Common myeloid progenitor, CD34-positive (primary cell): ENCODE measurements around the gene MYL6.

Experiments
- CTCF ChIA-PET: fragments of 350-600 bp; sonication (Branson Sonifier 250); formaldehyde crosslinking; loops from one replicate; lab custom pipeline; 2021; ENCODE audit warnings: antibody characterized with exemption; lab: Charles Lee
- POLR2A ChIA-PET: fragments of 350-600 bp; sonication (Branson Sonifier 250); formaldehyde crosslinking; loops from one replicate; lab custom pipeline; 2021; ENCODE audit warnings: antibody characterized with exemption; lab: Charles Lee
- DNase-seq, 3 donors: peaks; one replicate each; pipeline versions ENCODE4 v3.0.0 to v3.0.0-alpha.2; 2013
- H3K27ac ChIP-seq, 2 experiments: 1 replicate in 1 of 2; 2 replicates in 1 of 2; pipeline ENCODE4 v1.7.0; 2013; ENCODE audit warnings: inconsistent platforms in 2 of 2, low read length in 2 of 2, mild to moderate bottlenecking in 2 of 2, low read depth in 1 of 2, moderate library complexity in 1 of 2; ENCODE audit not compliant: severe bottlenecking in 2 of 2, insufficient read depth in 1 of 2, poor library complexity in 1 of 2
- H3K27me3 ChIP-seq, 5 experiments: replicated peaks in 2 of 5; 1 replicate in 3 of 5; 2 replicates in 2 of 5; pipeline versions ENCODE4 v1.6.1 to v1.7.0; 2013; ENCODE audit warnings: low read length in 4 of 5, mild to moderate bottlenecking in 2 of 5, moderate library complexity in 2 of 5, inconsistent platforms in 1 of 5; ENCODE audit not compliant: insufficient read depth in 5 of 5, control insufficient read depth in 4 of 5
- H3K36me3 ChIP-seq, 4 experiments: 1 replicate in 2 of 4; 2 replicates in 2 of 4; pipeline versions ENCODE4 v1.6.1 to v1.7.0; 2013; ENCODE audit warnings: low read length in 3 of 4, control low read depth in 1 of 4, mild to moderate bottlenecking in 1 of 4; ENCODE audit not compliant: control insufficient read depth in 4 of 4, insufficient read depth in 4 of 4
- H3K4me1 ChIP-seq, 4 experiments: 1 replicate in 3 of 4; 2 replicates in 1 of 4; pipeline versions ENCODE4 v1.6.1 to v1.7.1; 2013; ENCODE audit warnings: low read length in 3 of 4, mild to moderate bottlenecking in 3 of 4, control low read depth in 1 of 4, inconsistent platforms in 1 of 4, moderate library complexity in 1 of 4; ENCODE audit not compliant: control insufficient read depth in 4 of 4, insufficient read depth in 4 of 4; ENCODE audit errors: control extremely low read depth in 1 of 4
- H3K4me3 ChIP-seq, 7 experiments: 1 replicate in 4 of 7; 2 replicates in 3 of 7; pipeline versions ENCODE4 v1.5.1 to v1.7.0; 2013; ENCODE audit warnings: mild to moderate bottlenecking in 7 of 7, low read length in 6 of 7, moderate library complexity in 6 of 7, inconsistent platforms in 2 of 7, low read depth in 2 of 7, control low read depth in 1 of 7; ENCODE audit not compliant: insufficient read depth in 4 of 7, control insufficient read depth in 1 of 7; ENCODE audit errors: extremely low read depth in 1 of 7
- H3K9me3 ChIP-seq, 5 experiments: 1 replicate in 4 of 5; 2 replicates in 1 of 5; pipeline versions ENCODE4 v1.6.1 to v1.7.1; 2013; ENCODE audit warnings: low read length in 4 of 5, mild to moderate bottlenecking in 2 of 5, inconsistent platforms in 1 of 5, low read depth in 1 of 5, moderate library complexity in 1 of 5; ENCODE audit not compliant: control insufficient read depth in 4 of 5, insufficient read depth in 2 of 5; ENCODE audit errors: control extremely low read depth in 1 of 5
- WGBS: methylation state at CpG from one replicate; pipeline ENCODE4 v1.1.5; 2013; ENCODE audit not compliant: insufficient coverage; 5-methylcytosine and 5-hydroxymethylcytosine counted together

The MYL6 gene

GRCh38 chr12:56151672-56152131 is 6.5 kb upstream of the MYL6 start:
- peak overlapping the region; percentile 85 to 93 for H3K27ac ChIP-seq
- POLR2A ChIA-PET: interaction anchor here (1.0 to 1.4 kb wide), 2 partner anchors 24 to 70 kb away, joined by 4 to 5 read pairs; partner anchors contain the start of genes ESYT1 and RNF41
- H3K4me3 ChIP-seq: peak overlapping the region; percentile 47 to 91 (median 83)
- DNase-seq: peak in 2 of 3 donors; percentile 65 to 71
- 11% methylated on average over 12 of the region's 12 CpGs for WGBS
- CTCF ChIA-PET: interaction anchor here (1.0 to 1.3 kb wide), 4 partner anchors 13 to 34 kb away, joined by 4 to 8 read pairs (median 5); partner anchors contain the start of genes ESYT1 and ZC3H10
- H3K4me1 ChIP-seq: peaks cover 2 to 36% (median 28%) of the 10 kb centered on the region in 4 experiments
- H3K36me3 ChIP-seq: peaks cover 0 to 13% (median 8%) of the 10 kb centered on the region in 4 experiments
- H3K9me3 ChIP-seq: no peaks in the 10 kb centered on the region
- H3K27me3 ChIP-seq: no peaks in the 10 kb centered on the region

- POLR2A ChIA-PET: interaction anchor here (1.0 to 1.4 kb wide), 2 partner anchors 24 to 70 kb away, joined by 4 to 5 read pairs; partner anchors contain the start of genes ESYT1 and RNF41
- Histone ChIP-seq H3K9me3 (no peaks in the 10 kb centered on the region), H3K4me3 (peak within 1 kb of the TSS; percentile 47 to 91 (median 83)), H3K27ac (peak within 1 kb of the TSS; percentile 85 to 93), H3K27me3 (no peaks in the 10 kb centered on the region), H3K36me3 (peaks cover 0 to 13% (median 8%) of the 10 kb centered on the region in 4 experiments), H3K4me1 (peaks cover 2 to 41% (median 33%) of the 10 kb centered on the region in 4 experiments)
- CTCF ChIA-PET: interaction anchor here (1.0 to 1.3 kb wide), 4 partner anchors 13 to 34 kb away, joined by 4 to 8 read pairs (median 5); partner anchors contain the start of genes ESYT1 and ZC3H10
- DNase-seq: peak; percentile 88 to 95 (median 95)
- WGBS: 0% methylated on average over 16 of the region's 37 CpGs
Observed at GRCh38 chr12:56152132-56152755, 5.9 kb upstream of the MYL6 start, which contains the start of gene MYL6B. Gene MYL6B (plus strand): TSS chr12:56152587. CDS start chr12:56153919, 1,332 bp downstream.

GRCh38 chr12:56152756-56153677 is 5.1 kb upstream of the MYL6 start:
- DNase-seq: no peak
- Histone ChIP-seq H3K27me3 (no peaks in the 10 kb centered on the region), H3K36me3 (peaks cover 0 to 13% (median 8%) of the 10 kb centered on the region in 4 experiments), H3K4me1 (peaks cover 2 to 46% (median 36%) of the 10 kb centered on the region in 4 experiments), H3K27ac (peak overlapping the region in 1 of 2 experiments; percentile 93), H3K4me3 (peak overlapping the region; percentile 47 to 91 (median 83)), H3K9me3 (no peaks in the 10 kb centered on the region)
- ChIA-PET POLR2A (no interaction called here), CTCF (interaction anchor here (2.3 to 3.1 kb wide), 2 partner anchors 14 to 26 kb away, joined by 8 to 15 read pairs; partner anchors contain the start of gene ESYT1)
- WGBS: 36% methylated on average over 3 of the region's 8 CpGs

GRCh38 chr12:56153678-56154065 is 4.5 kb upstream of the MYL6 start:
- DNase-seq: no peak
- Histone ChIP-seq H3K4me3 (peak overlapping the region in 2 of 7 experiments; percentile 77 to 88), H3K27me3 (no peaks in the 10 kb centered on the region), H3K36me3 (peaks cover 0 to 13% (median 8%) of the 10 kb centered on the region in 4 experiments), H3K27ac (no peak overlapping the region), H3K4me1 (peaks cover 3 to 46% (median 36%) of the 10 kb centered on the region in 4 experiments), H3K9me3 (no peaks in the 10 kb centered on the region)
- ChIA-PET POLR2A (no interaction called here), CTCF (interaction anchor here (0.9 to 3.1 kb wide), 5 partner anchors 10 to 86 kb away, joined by 3 to 15 read pairs (median 4); partner anchors contain the start of gene ESYT1)
- 100% methylated on average over 3 of the region's 5 CpGs for WGBS

GRCh38 chr12:56154246-56154771 is 3.9 kb upstream of the MYL6 start:
- no peak overlapping the region for H3K4me3 ChIP-seq
- DNase-seq: no peak
- no peaks in the 10 kb centered on the region for H3K9me3 ChIP-seq
- no CpG with 5 or more reads among the region's 1 CpG for WGBS
- ChIA-PET POLR2A (no interaction called here), CTCF (interaction anchor here (0.7 to 3.1 kb wide), 13 partner anchors 9 to 87 kb away, joined by 3 to 15 read pairs (median 3); partner anchors contain the start of genes ESYT1, SMARCC2 and ZC3H10)
- H3K27ac ChIP-seq: no peak overlapping the region
- H3K4me1 ChIP-seq: peaks cover 6 to 53% (median 41%) of the 10 kb centered on the region in 4 experiments
- H3K27me3 ChIP-seq: no peaks in the 10 kb centered on the region
- peaks cover 0 to 13% (median 8%) of the 10 kb centered on the region in 4 experiments for H3K36me3 ChIP-seq

- Histone ChIP-seq H3K27me3 (no peaks in the 10 kb centered on the region), H3K36me3 (peaks cover 0 to 17% (median 12%) of the 10 kb centered on the region in 4 experiments), H3K9me3 (no peaks in the 10 kb centered on the region), H3K27ac (no peak overlapping the region), H3K4me1 (peaks cover 10 to 58% (median 46%) of the 10 kb centered on the region in 4 experiments), H3K4me3 (no peak overlapping the region)
- no CpG with 5 or more reads among the region's 5 CpGs for WGBS
- DNase-seq: no peak
- ChIA-PET CTCF (interaction anchor here (0.7 to 3.1 kb wide), 13 partner anchors 8 to 88 kb away, joined by 3 to 15 read pairs (median 3); partner anchors contain the start of genes ESYT1, SMARCC2 and ZC3H10), POLR2A (no interaction called here)
Observed at GRCh38 chr12:56154818-56155217, 3.3 kb upstream of the MYL6 start.
